WTC11 (cell line): ENCODE results near the gene HLX.

Source experiments
- ATF1 ChIP-seq: sonication (generic); formaldehyde crosslinking; IDR thresholded peaks from 2 replicates; pipeline ENCODE4 v1.8.1; 2023; ENCODE audit warnings: mild to moderate bottlenecking, moderate library complexity, missing genetic modification reagents
- CREM ChIP-seq: sonication (generic); formaldehyde crosslinking; IDR thresholded peaks from 2 replicates; pipeline ENCODE4 v1.8.1; 2022; ENCODE audit warnings: mild to moderate bottlenecking, missing genetic modification reagents, moderate library complexity
- CTCF ChIP-seq: fragments of 200-600 bp; IDR thresholded peaks from 2 replicates; pipeline ENCODE4 v1.8.0; 2022; ENCODE audit warnings: antibody characterized with exemption
- FOXK1 ChIP-seq: sonication (generic); formaldehyde crosslinking; IDR thresholded peaks from 2 replicates; pipeline ENCODE4 v1.8.0; 2022; ENCODE audit warnings: mild to moderate bottlenecking, moderate library complexity, missing genetic modification reagents
- GRHL2 ChIP-seq: fragments of 250-450 bp; sonication (Bioruptor Pico); IDR thresholded peaks from 2 replicates; pipeline ENCODE4 v1.8.0; 2022; ENCODE audit warnings: mild to moderate bottlenecking, moderate library complexity; ENCODE audit not compliant: insufficient replicate concordance, severe bottlenecking
- HMGXB4 ChIP-seq: sonication (generic); formaldehyde crosslinking; IDR thresholded peaks from 2 replicates; pipeline ENCODE4 v1.8.1; 2023; ENCODE audit warnings: mild to moderate bottlenecking, moderate library complexity, missing genetic modification reagents
- IRF1 ChIP-seq: sonication (generic); formaldehyde crosslinking; IDR thresholded peaks from 2 replicates; pipeline ENCODE4 v1.8.0; 2023; ENCODE audit warnings: missing genetic modification reagents
- JUN ChIP-seq: sonication (generic); formaldehyde crosslinking; IDR thresholded peaks from 2 replicates; pipeline ENCODE4 v1.8.0; 2023; ENCODE audit warnings: mild to moderate bottlenecking, missing genetic modification reagents
- MAX ChIP-seq: sonication (generic); formaldehyde crosslinking; IDR thresholded peaks from 2 replicates; pipeline ENCODE4 v1.8.0; 2022; ENCODE audit warnings: mild to moderate bottlenecking, missing genetic modification reagents
- SMAD3 ChIP-seq: sonication (generic); formaldehyde crosslinking; IDR thresholded peaks from 2 replicates; pipeline ENCODE4 v1.8.0; 2022; ENCODE audit warnings: missing genetic modification reagents, mild to moderate bottlenecking, borderline replicate concordance
- SP1 ChIP-seq: sonication (generic); formaldehyde crosslinking; conservative IDR thresholded peaks from 2 replicates; pipeline ENCODE4 v1.8.1; 2022; ENCODE audit warnings: missing genetic modification reagents
- TCF7 ChIP-seq: sonication (generic); formaldehyde crosslinking; IDR thresholded peaks from 2 replicates; pipeline ENCODE4 v1.8.0; 2022; ENCODE audit warnings: mild to moderate bottlenecking, low read depth, missing genetic modification reagents, moderate library complexity
- USF2 ChIP-seq: sonication (generic); formaldehyde crosslinking; IDR thresholded peaks from 2 replicates; pipeline ENCODE4 v1.8.1; 2023; ENCODE audit warnings: mild to moderate bottlenecking, missing genetic modification reagents, moderate library complexity

GRCh38 chr1:220833436-220833835, 45.8 kb upstream of the HLX start:
- TF ChIP-seq USF2 (no peak), GRHL2 (CRISPR knock-in tag) (no peak), ATF1 (no peak), CTCF (no peak), IRF1 (CRISPR knock-in tag) (no peak), MAX (CRISPR knock-in tag) (no peak), TCF7 (CRISPR knock-in tag) (no peak), SP1 (CRISPR knock-in tag) (no peak), JUN (CRISPR knock-in tag) (no peak), HMGXB4 (CRISPR knock-in tag) (no peak), FOXK1 (no peak), SMAD3 (CRISPR knock-in tag) (no peak), CREM (CRISPR knock-in tag) (no peak)
